Gastrocnemius medialis (tissue), 4 donors: ENCODE measurements around the gene GIMAP7.

Experiments
- CTCF ChIP-seq, 5 experiments: fragments of 450-650 bp in 3 of 5; fragments of 200-600 bp in 2 of 5; sonication (generic) in 2 of 5; IDR thresholded peaks in 4 of 5; conservative IDR thresholded peaks in 1 of 5; 1 replicate in 4 of 5; 2 replicates in 1 of 5; pipeline ENCODE4 v1.5.1; 2016 to 2019; ENCODE audit warnings: antibody characterized with exemption in 5 of 5, mild to moderate bottlenecking in 3 of 5, moderate library complexity in 3 of 5
- POLR2A ChIP-seq, 2 donors: fragments of 450-650 bp; IDR thresholded peaks; one replicate each; pipeline ENCODE4 v1.6.1; 2017; ENCODE audit warnings: antibody characterized with exemption in 2 of 2, mild to moderate bottlenecking in 2 of 2, moderate library complexity in 2 of 2

- TF ChIP-seq CTCF (IDR thresholded peaks at IDR 0.05 in 4 of 5, conservative IDR thresholded peaks at IDR 0.05 in 1 of 5) = no peak
- TF ChIP-seq POLR2A (IDR thresholded peaks at IDR 0.05) = no peak
Observed at GRCh38 chr7:150468241-150468640, 46.4 kb upstream of the GIMAP7 start.
